Measurements from ENCODE around the gene TMEM272.

The TMEM272 gene

GRCh38 chr13:51820016-51820597 is 24.9 kb downstream of the TMEM272 start:
- no peak overlapping the region for H2AFZ ChIP-seq (ENCODE audit: low read depth, low read length, severe bottlenecking)
- no peak overlapping the region for H3K4me3 ChIP-seq (ENCODE audit: insufficient read depth, low read length, poor library complexity, severe bottlenecking)
- H4K20me1 ChIP-seq (ENCODE audit: low read depth, low read length) = no peaks in the 10 kb centered on the region
- no peaks in the 10 kb centered on the region for H3K36me3 ChIP-seq (ENCODE audit: low read length)
- H3K79me2 ChIP-seq (ENCODE audit: insufficient read depth, low read length) = no peaks in the 10 kb centered on the region
- H3F3A ChIP-seq (ENCODE audit: insufficient read depth) = no peaks in the 10 kb centered on the region
- no peaks in the 10 kb centered on the region for H3K27me3 ChIP-seq (ENCODE audit: low read length)
- H3K4me2 ChIP-seq (ENCODE audit: low read depth, low read length, poor library complexity, severe bottlenecking) = no peak overlapping the region
- no peak overlapping the region for H3K9ac ChIP-seq (ENCODE audit: low read length)
- no peaks in the 10 kb centered on the region for H3K9me3 ChIP-seq (ENCODE audit: insufficient read depth, low read length)
- no peak overlapping the region for H3K27ac ChIP-seq (ENCODE audit: low read depth, low read length)
- TF ChIP-seq EZH2phosphoT487 (conservative IDR thresholded peaks at IDR 0.05; ENCODE audit: low read length) (no peak), CTCF (IDR thresholded peaks at IDR 0.05; ENCODE audit: insufficient read depth, low read length, poor library complexity, severe bottlenecking) (no peak)
- H3K9me2 ChIP-seq (replicated peaks; ENCODE audit: insufficient read depth, low read length) = no peaks in the 10 kb centered on the region

- Histone ChIP-seq H3K4me2 (ENCODE audit: low read depth, low read length, poor library complexity, severe bottlenecking) (no peak overlapping the region), H3F3A (ENCODE audit: insufficient read depth) (no peaks in the 10 kb centered on the region), H2AFZ (ENCODE audit: low read depth, low read length, severe bottlenecking) (no peak overlapping the region), H3K36me3 (ENCODE audit: low read length) (no peaks in the 10 kb centered on the region), H3K4me3 (ENCODE audit: insufficient read depth, low read length, poor library complexity, severe bottlenecking) (no peak overlapping the region), H4K20me1 (ENCODE audit: low read depth, low read length) (no peaks in the 10 kb centered on the region), H3K9ac (ENCODE audit: low read length) (no peak overlapping the region), H3K79me2 (ENCODE audit: insufficient read depth, low read length) (no peaks in the 10 kb centered on the region), H3K27ac (ENCODE audit: low read depth, low read length) (no peak overlapping the region), H3K9me2 (replicated peaks; ENCODE audit: insufficient read depth, low read length) (no peaks in the 10 kb centered on the region), H3K27me3 (ENCODE audit: low read length) (no peaks in the 10 kb centered on the region), H3K9me3 (ENCODE audit: insufficient read depth, low read length) (no peaks in the 10 kb centered on the region)
- TF ChIP-seq CTCF (IDR thresholded peaks at IDR 0.05; ENCODE audit: insufficient read depth, low read length, poor library complexity, severe bottlenecking) (no peak), EZH2phosphoT487 (conservative IDR thresholded peaks at IDR 0.05; ENCODE audit: low read length) (no peak)
Measured at GRCh38 chr13:51819544-51819943, 25.4 kb downstream of the TMEM272 start.

DNA sequence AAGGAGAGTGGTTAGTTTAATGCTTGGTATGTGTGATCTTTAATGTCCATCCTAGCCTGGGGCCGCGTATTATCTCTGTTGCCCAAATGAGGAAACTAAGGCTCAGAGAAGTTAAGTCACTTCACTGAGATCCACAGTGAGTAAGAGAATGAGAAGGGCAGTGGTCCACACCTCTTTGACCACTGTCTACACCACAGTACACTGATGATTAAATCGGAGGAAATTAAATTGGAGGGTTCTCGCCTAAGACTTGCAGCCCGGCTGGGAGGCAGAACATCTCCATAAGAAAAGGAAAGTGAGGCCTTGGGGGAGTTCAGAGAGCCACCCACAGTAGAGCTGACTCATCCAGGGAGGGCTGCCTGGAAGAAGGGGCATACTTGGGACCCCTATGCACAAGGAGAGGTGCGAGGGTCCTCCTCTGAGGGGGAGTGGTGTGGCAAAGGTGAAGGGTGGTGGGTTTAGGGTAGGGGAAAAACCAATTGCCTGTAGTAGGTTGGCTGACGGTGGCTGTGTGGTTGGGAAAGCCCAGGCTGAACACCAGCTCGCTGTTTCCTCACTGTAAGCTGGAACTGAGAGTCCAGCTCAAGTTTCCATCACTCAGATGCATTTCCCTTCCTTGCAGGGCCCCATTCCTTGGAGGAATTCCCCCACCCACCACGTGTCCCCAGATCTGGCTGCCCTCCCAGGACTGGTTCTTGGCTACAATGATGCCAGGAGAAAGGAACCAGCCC is 26.0 kb downstream of the TMEM272 start:
- H3K27ac ChIP-seq (ENCODE audit: low read depth, low read length) = no peak overlapping the region
- H2AFZ ChIP-seq (ENCODE audit: low read depth, low read length, severe bottlenecking) = no peak overlapping the region
- H3F3A ChIP-seq (ENCODE audit: insufficient read depth) = no peaks in the 10 kb centered on the region
- H3K27me3 ChIP-seq (ENCODE audit: low read length) = no peaks in the 10 kb centered on the region
- no peaks in the 10 kb centered on the region for H3K79me2 ChIP-seq (ENCODE audit: insufficient read depth, low read length)
- H3K9ac ChIP-seq (ENCODE audit: low read length) = no peak overlapping the region
- no peak overlapping the region for H3K4me3 ChIP-seq (ENCODE audit: insufficient read depth, low read length, poor library complexity, severe bottlenecking)
- no peak overlapping the region for H3K4me2 ChIP-seq (ENCODE audit: low read depth, low read length, poor library complexity, severe bottlenecking)
- H3K9me2 ChIP-seq (replicated peaks; ENCODE audit: insufficient read depth, low read length) = no peaks in the 10 kb centered on the region
- no peaks in the 10 kb centered on the region for H3K9me3 ChIP-seq (ENCODE audit: insufficient read depth, low read length)
- H3K36me3 ChIP-seq (ENCODE audit: low read length) = no peaks in the 10 kb centered on the region
- no peaks in the 10 kb centered on the region for H4K20me1 ChIP-seq (ENCODE audit: low read depth, low read length)
- no peak for TF ChIP-seq EZH2phosphoT487 (conservative IDR thresholded peaks at IDR 0.05; ENCODE audit: low read length)

DNA sequence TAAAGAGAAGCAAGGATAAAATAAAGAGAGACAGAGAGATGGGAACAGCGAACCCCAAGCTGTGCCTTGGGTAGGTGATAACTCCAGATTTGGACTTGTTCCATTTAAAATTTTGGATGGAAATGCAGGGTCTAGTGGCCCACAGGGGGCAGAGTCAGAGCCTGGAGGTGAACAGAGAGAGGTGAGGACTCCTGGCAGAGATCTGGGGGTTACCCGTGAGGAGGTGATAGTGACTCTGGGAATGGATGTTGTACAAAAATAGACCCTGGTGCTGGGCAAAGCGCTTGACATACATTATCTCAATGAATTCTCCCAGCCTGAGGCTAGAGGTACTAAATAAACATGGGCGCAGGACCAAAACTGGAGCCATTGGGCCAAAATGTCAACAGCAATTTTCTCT is 26.7 kb downstream of the TMEM272 start:
- Histone ChIP-seq H4K20me1 (ENCODE audit: low read depth, low read length) (no peaks in the 10 kb centered on the region), H3K9ac (ENCODE audit: low read length) (no peak overlapping the region), H3K27me3 (ENCODE audit: low read length) (no peaks in the 10 kb centered on the region), H3K9me3 (ENCODE audit: insufficient read depth, low read length) (no peaks in the 10 kb centered on the region), H3K9me2 (replicated peaks; ENCODE audit: insufficient read depth, low read length) (no peaks in the 10 kb centered on the region), H3K27ac (ENCODE audit: low read depth, low read length) (no peak overlapping the region), H3K4me3 (ENCODE audit: insufficient read depth, low read length, poor library complexity, severe bottlenecking) (no peak overlapping the region), H3K36me3 (ENCODE audit: low read length) (no peaks in the 10 kb centered on the region), H2AFZ (ENCODE audit: low read depth, low read length, severe bottlenecking) (no peak overlapping the region), H3K79me2 (ENCODE audit: insufficient read depth, low read length) (no peaks in the 10 kb centered on the region), H3F3A (ENCODE audit: insufficient read depth) (no peaks in the 10 kb centered on the region), H3K4me2 (ENCODE audit: low read depth, low read length, poor library complexity, severe bottlenecking) (no peak overlapping the region)
- TF ChIP-seq CTCF (IDR thresholded peaks at IDR 0.05; ENCODE audit: insufficient read depth, low read length, poor library complexity, severe bottlenecking) (no peak), EZH2phosphoT487 (conservative IDR thresholded peaks at IDR 0.05; ENCODE audit: low read length) (no peak)
